HEK293 (cell line): Measurements from ENCODE around the gene GABRA5.

ENCODE experiments used
- CTCF ChIA-PET: fragments of 350-600 bp; formaldehyde crosslinking; extraction: SDS; loops from one replicate; lab custom pipeline; 2021; ENCODE audit warnings: antibody characterized with exemption; lab: Yijun Ruan, JAX
- POLR2A ChIA-PET: fragments of 300-600 bp; formaldehyde crosslinking; extraction: SDS; loops from one replicate; lab custom pipeline; 2020; ENCODE audit warnings: antibody characterized with exemption, inconsistent platforms; lab: Yijun Ruan, JAX
- H3K27ac ChIP-seq: fragments of 200-500 bp; sonication (Bioruptor generic); 2 replicates; pipeline ENCODE4 v1.5.1; 2014; ENCODE audit warnings: low read depth, low read length, control low read depth, inconsistent platforms; ENCODE audit errors: extremely low read depth
- H3K36me3 ChIP-seq, 2 experiments: fragments of 200-500 bp in 1 of 2; sonication (Bioruptor generic) in 1 of 2; 1 replicate in 1 of 2; 2 replicates in 1 of 2; pipeline ENCODE4 v1.5.1; 2014 to 2017; ENCODE audit warnings: inconsistent platforms in 2 of 2, low read length in 2 of 2; ENCODE audit not compliant: control insufficient read depth in 2 of 2, insufficient read depth in 1 of 2
- H3K4me1 ChIP-seq: fragments of 200-500 bp; sonication (Bioruptor generic); 2 replicates; pipeline ENCODE4 v1.5.1; 2014; ENCODE audit warnings: mild to moderate bottlenecking, low read length, inconsistent platforms; ENCODE audit not compliant: control insufficient read depth, insufficient read depth
- H3K4me3 ChIP-seq: 2 replicates; pipeline ENCODE4 v1.5.1; 2011; ENCODE audit warnings: low read depth, mild to moderate bottlenecking, control low read depth, low read length, moderate library complexity
- H3K9me3 ChIP-seq: fragments of 200-500 bp; sonication (Bioruptor generic); 2 replicates; pipeline ENCODE4 v1.5.1; 2014; ENCODE audit warnings: low read depth, low read length, inconsistent platforms; ENCODE audit not compliant: control insufficient read depth, insufficient read depth
- EGR2 ChIP-seq: fragments of 450-650 bp; formaldehyde crosslinking; IDR thresholded peaks from 2 replicates; pipeline ENCODE4 v1.5.1; 2016; ENCODE audit warnings: low read depth, missing biosample characterization, missing genetic modification characterization
- GLIS2 ChIP-seq: fragments of 450-650 bp; formaldehyde crosslinking; IDR thresholded peaks from 2 replicates; pipeline ENCODE4 v1.5.1; 2016; ENCODE audit warnings: missing biosample characterization, missing genetic modification characterization
- KLF16 ChIP-seq: fragments of 450-650 bp; formaldehyde crosslinking; IDR thresholded peaks from 2 replicates; pipeline ENCODE4 v1.5.1; 2017; ENCODE audit warnings: missing biosample characterization, missing genetic modification characterization
- KLF8 ChIP-seq: fragments of 450-650 bp; formaldehyde crosslinking; IDR thresholded peaks from 2 replicates; pipeline ENCODE4 v1.5.1; 2016; ENCODE audit warnings: missing biosample characterization, missing genetic modification characterization
- MYNN ChIP-seq: fragments of 450-650 bp; formaldehyde crosslinking; IDR thresholded peaks from 2 replicates; pipeline ENCODE4 v1.5.1; 2016; ENCODE audit warnings: missing biosample characterization, missing genetic modification characterization, borderline replicate concordance
- MZF1 ChIP-seq: fragments of 450-650 bp; formaldehyde crosslinking; IDR thresholded peaks from 2 replicates; pipeline ENCODE4 v1.5.1; 2017; ENCODE audit warnings: missing biosample characterization, missing genetic modification characterization, borderline replicate concordance
- PRDM2 ChIP-seq: fragments of 450-650 bp; formaldehyde crosslinking; IDR thresholded peaks from 2 replicates; pipeline ENCODE4 v1.5.1; 2016; ENCODE audit warnings: missing biosample characterization, missing genetic modification characterization, borderline replicate concordance
- PRDM4 ChIP-seq: fragments of 450-650 bp; formaldehyde crosslinking; IDR thresholded peaks from 2 replicates; pipeline ENCODE4 v1.5.1; 2017; ENCODE audit warnings: missing biosample characterization, missing genetic modification characterization
- SALL2 ChIP-seq: fragments of 450-650 bp; formaldehyde crosslinking; IDR thresholded peaks from 2 replicates; pipeline ENCODE4 v1.5.0; 2017; ENCODE audit warnings: missing biosample characterization, mild to moderate bottlenecking, missing genetic modification characterization, borderline replicate concordance
- SETDB1 ChIP-seq: IDR thresholded peaks from one replicate; pipeline ENCODE4 v1.6.1; 2017; ENCODE audit warnings: mild to moderate bottlenecking, low read length, moderate library complexity, mixed read lengths; ENCODE audit not compliant: insufficient read length
- TRIM28 ChIP-seq: IDR thresholded peaks from 2 replicates; pipeline ENCODE4 v1.6.1; 2011; ENCODE audit warnings: low read length, control low read depth, borderline replicate concordance
- ZBTB44 ChIP-seq: fragments of 450-650 bp; IDR thresholded peaks from 2 replicates; pipeline ENCODE4 v1.5.1; 2018; ENCODE audit warnings: missing biosample characterization, mild to moderate bottlenecking, missing genetic modification characterization
- ZNF214 ChIP-seq: fragments of 450-650 bp; formaldehyde crosslinking; IDR thresholded peaks from 2 replicates; pipeline ENCODE4 v1.5.1; 2017; ENCODE audit warnings: missing biosample characterization, mild to moderate bottlenecking, missing genetic modification characterization, borderline replicate concordance
- ZNF23 ChIP-seq: fragments of 450-650 bp; formaldehyde crosslinking; IDR thresholded peaks from 2 replicates; pipeline ENCODE4 v1.5.1; 2016; ENCODE audit warnings: missing biosample characterization, missing genetic modification characterization, borderline replicate concordance
- ZNF324 ChIP-seq: fragments of 450-650 bp; formaldehyde crosslinking; IDR thresholded peaks from 2 replicates; pipeline ENCODE4 v1.5.1; 2016; ENCODE audit warnings: missing biosample characterization, missing genetic modification characterization
- ZNF433 ChIP-seq: fragments of 450-650 bp; formaldehyde crosslinking; IDR thresholded peaks from 2 replicates; pipeline ENCODE4 v1.5.1; 2016; ENCODE audit warnings: missing biosample characterization, missing genetic modification characterization, low read depth
- ZNF488 ChIP-seq: fragments of 450-650 bp; formaldehyde crosslinking; IDR thresholded peaks from 2 replicates; pipeline ENCODE4 v1.5.1; 2016; ENCODE audit warnings: missing biosample characterization, missing genetic modification characterization
- ZNF501 ChIP-seq: fragments of 450-650 bp; formaldehyde crosslinking; IDR thresholded peaks from 2 replicates; pipeline ENCODE4 v1.5.1; 2016; ENCODE audit warnings: missing biosample characterization, missing genetic modification characterization
- ZNF530 ChIP-seq: fragments of 450-650 bp; formaldehyde crosslinking; IDR thresholded peaks from 2 replicates; pipeline ENCODE4 v1.5.1; 2016; ENCODE audit warnings: low read depth, missing biosample characterization, missing genetic modification characterization
- ZNF658 ChIP-seq: fragments of 450-650 bp; formaldehyde crosslinking; IDR thresholded peaks from 2 replicates; pipeline ENCODE4; 2016; ENCODE audit warnings: missing biosample characterization, missing genetic modification characterization
- ZNF664 ChIP-seq: fragments of 450-650 bp; formaldehyde crosslinking; IDR thresholded peaks from 2 replicates; pipeline ENCODE4 v1.5.1; 2016; ENCODE audit warnings: missing biosample characterization, missing genetic modification characterization
- ZNF776 ChIP-seq: fragments of 450-650 bp; formaldehyde crosslinking; IDR thresholded peaks from 2 replicates; pipeline ENCODE4 v1.5.0; 2017; ENCODE audit warnings: missing biosample characterization, missing genetic modification characterization, borderline replicate concordance
- ZSCAN23 ChIP-seq: fragments of 450-650 bp; formaldehyde crosslinking; IDR thresholded peaks from 2 replicates; pipeline ENCODE4 v1.5.1; 2016; ENCODE audit warnings: missing biosample characterization, missing genetic modification characterization
- ZSCAN5A ChIP-seq: fragments of 450-650 bp; formaldehyde crosslinking; IDR thresholded peaks from 2 replicates; pipeline ENCODE4 v1.5.1; 2016; ENCODE audit warnings: missing biosample characterization, missing genetic modification characterization

Gene GABRA5

GRCh38 chr15:26901041-26901440 is 34.2 kb downstream of the GABRA5 start:
- no peaks in the 10 kb centered on the region for H3K36me3 ChIP-seq
- H3K9me3 ChIP-seq: no peaks in the 10 kb centered on the region
- H3K4me1 ChIP-seq: no peaks in the 10 kb centered on the region
- H3K27ac ChIP-seq: no peak overlapping the region
- no peak for TF ChIP-seq ZSCAN23 (tag by site-specific recombination)
- no peak for TF ChIP-seq ZNF488
- no peak for TF ChIP-seq ZNF324 (tag by site-specific recombination)
- no peak for TF ChIP-seq MYNN (tag by site-specific recombination)
- TF ChIP-seq GLIS2 (tag by site-specific recombination): no peak
- TF ChIP-seq ZNF433 (tag by site-specific recombination): no peak
- TF ChIP-seq PRDM4 (tag by site-specific recombination): no peak
- no peak for TF ChIP-seq ZNF776 (tag by site-specific recombination)
- TF ChIP-seq ZNF23: no peak
- no peak for TF ChIP-seq PRDM2 (tag by site-specific recombination)
- no peak for TF ChIP-seq ZNF530 (tag by site-specific recombination)
- no peak for TF ChIP-seq KLF16 (tag by site-specific recombination)
- TF ChIP-seq ZSCAN5A (tag by site-specific recombination): no peak
- H3K4me3 ChIP-seq: no peak overlapping the region
- POLR2A ChIA-PET: no interaction called here
- CTCF ChIA-PET: no interaction called here

GRCh38 chr15:26910715-26911114 is 43.9 kb downstream of the GABRA5 start:
- H3K27ac ChIP-seq: no peak overlapping the region
- H3K4me1 ChIP-seq: no peaks in the 10 kb centered on the region
- H3K9me3 ChIP-seq: no peaks in the 10 kb centered on the region
- ChIA-PET CTCF (no interaction called here), POLR2A (no interaction called here)
- no peaks in the 10 kb centered on the region for H3K36me3 ChIP-seq
- no peak overlapping the region for H3K4me3 ChIP-seq
- TF ChIP-seq ZNF658 (no peak), TRIM28 (no peak), ZBTB44 (tag by site-specific recombination) (no peak), KLF8 (no peak), SALL2 (tag by site-specific recombination) (no peak), SETDB1 (no peak), ZNF501 (tag by site-specific recombination) (no peak), ZNF214 (tag by site-specific recombination) (no peak), EGR2 (tag by site-specific recombination) (no peak), MZF1 (no peak), ZNF664 (tag by site-specific recombination) (no peak)
